ENCODE measurements around the gene KCNQ5.

KCNQ5 gene

GRCh38 chr6:73169111-73169510, 547.2 kb downstream of the KCNQ5 start:
- no peak for DNase-seq (ENCODE audit: low read depth)
- no peak overlapping the region for H3K4me3 ChIP-seq (ENCODE audit: low read depth, low read length)
- no peak for TF ChIP-seq CTCF (IDR thresholded peaks at IDR 0.05; ENCODE audit: control insufficient read depth, extremely low read depth, insufficient read depth)

- no peak overlapping the region for H3K4me3 ChIP-seq (ENCODE audit: low read depth, low read length)
- TF ChIP-seq CTCF (IDR thresholded peaks at IDR 0.05; ENCODE audit: control insufficient read depth, extremely low read depth, insufficient read depth): no peak
- DNase-seq (ENCODE audit: low read depth): no peak
Measured at GRCh38 chr6:73169633-73170032, 547.8 kb downstream of the KCNQ5 start.

GRCh38 chr6:73174646-73175045, 552.8 kb downstream of the KCNQ5 start:
- no peak for TF ChIP-seq CTCF (IDR thresholded peaks at IDR 0.05; ENCODE audit: control insufficient read depth, extremely low read depth, insufficient read depth)
- no peak overlapping the region for H3K4me3 ChIP-seq (ENCODE audit: low read depth, low read length)
- no peak for DNase-seq (ENCODE audit: low read depth)

GRCh38 chr6:73176057-73176456, 554.2 kb downstream of the KCNQ5 start:
- H3K4me3 ChIP-seq (ENCODE audit: low read depth, low read length): no peak overlapping the region
- no peak for TF ChIP-seq CTCF (IDR thresholded peaks at IDR 0.05; ENCODE audit: control insufficient read depth, extremely low read depth, insufficient read depth)
- DNase-seq (ENCODE audit: low read depth): no peak

GRCh38 chr6:73177221-73177944, 555.5 kb downstream of the KCNQ5 start:
- H3K4me3 ChIP-seq (ENCODE audit: low read depth, low read length): no peak overlapping the region
- no peak for TF ChIP-seq CTCF (IDR thresholded peaks at IDR 0.05; ENCODE audit: control insufficient read depth, extremely low read depth, insufficient read depth)

GRCh38 chr6:73180076-73180738, 558.3 kb downstream of the KCNQ5 start:
- no peak overlapping the region for H3K4me3 ChIP-seq (ENCODE audit: low read depth, low read length)
- no peak for TF ChIP-seq CTCF (IDR thresholded peaks at IDR 0.05; ENCODE audit: control insufficient read depth, extremely low read depth, insufficient read depth)
- DNase-seq (ENCODE audit: low read depth): no peak

More at GRCh38 chr6:73177221-73177944, 555.5 kb downstream of the KCNQ5 start:
- no peak for DNase-seq (ENCODE audit: low read depth)
